HepG2 (cell line): ENCODE measurements around the gene BRMS1. TPM values are rescaled to one million over a fixed set of nuclear protein-coding genes. Genes with fewer than 3 reads are reported as not detected.

Experiments used
- DBP ChIP-seq: sonication (generic); formaldehyde crosslinking; IDR thresholded peaks from 2 replicates; pipeline ENCODE4 v1.4.0; 2020; ENCODE audit warnings: missing genetic modification reagents; ENCODE audit errors: not compliant biosample characterization
- ELF3 ChIP-seq: IDR thresholded peaks from 2 replicates; pipeline ENCODE4 v1.6.1; 2016; ENCODE audit warnings: missing genetic modification reagents, missing compliant biosample characterization
- GABPA ChIP-seq, 2 experiments: IDR thresholded peaks; 2 replicates each; pipeline ENCODE4 v1.6.1; 2011 to 2016; ENCODE audit warnings: low read depth in 2 of 2, low read length in 1 of 2, missing biosample characterization in 1 of 2, missing genetic modification characterization in 1 of 2
- HCFC1 ChIP-seq: fragments of 150-350 bp; IDR thresholded peaks from 2 replicates; pipeline ENCODE4 v1.6.1; 2014; ENCODE audit warnings: low read depth, low read length
- JUNB ChIP-seq: sonication (generic); formaldehyde crosslinking; IDR thresholded peaks from 2 replicates; pipeline ENCODE4 v1.8.0; 2022; ENCODE audit warnings: missing genetic modification reagents, mild to moderate bottlenecking, borderline replicate concordance
- LCORL ChIP-seq, 2 experiments: fragments of 450-650 bp in 1 of 2; sonication (generic) in 1 of 2; formaldehyde crosslinking in 1 of 2; IDR thresholded peaks; 2 replicates each; pipeline versions ENCODE4 v1.5.0 to v1.6.1; 2017 to 2020; ENCODE audit warnings: antibody characterized with exemption in 1 of 2, missing genetic modification reagents in 1 of 2
- MED1 ChIP-seq: sonication (generic); formaldehyde crosslinking; IDR thresholded peaks from 2 replicates; pipeline ENCODE4 v1.4.0; 2020; ENCODE audit warnings: missing genetic modification reagents
- NFIB ChIP-seq: sonication (generic); formaldehyde crosslinking; IDR thresholded peaks from 2 replicates; pipeline ENCODE4 v1.9.0; 2021; ENCODE audit warnings: missing genetic modification reagents, mild to moderate bottlenecking, borderline replicate concordance
- NR2C2 ChIP-seq: sonication (generic); formaldehyde crosslinking; IDR thresholded peaks from 2 replicates; pipeline ENCODE4 v1.4.0; 2020; ENCODE audit warnings: missing genetic modification reagents, mild to moderate bottlenecking, moderate library complexity, borderline replicate concordance
- PHF5A ChIP-seq: IDR thresholded peaks from one replicate; pipeline ENCODE4 v1.6.1; 2018; ENCODE audit warnings: low read depth, missing genetic modification reagents; ENCODE audit not compliant: unreplicated experiment
- RAD21 ChIP-seq: fragments of 450-650 bp; formaldehyde crosslinking; IDR thresholded peaks from 2 replicates; pipeline ENCODE4 v1.5.0; 2020; ENCODE audit warnings: mild to moderate bottlenecking
- TAF1 ChIP-seq: sonication (generic); formaldehyde crosslinking; IDR thresholded peaks from 2 replicates; pipeline ENCODE4 v1.4.0; 2020; ENCODE audit warnings: missing genetic modification reagents
- ZBTB38 ChIP-seq: sonication (generic); formaldehyde crosslinking; IDR thresholded peaks from 2 replicates; pipeline ENCODE4 v1.5.1; 2020; ENCODE audit warnings: mild to moderate bottlenecking, missing genetic modification reagents
- ZC3H4 ChIP-seq: sonication (generic); formaldehyde crosslinking; IDR thresholded peaks from 2 replicates; pipeline ENCODE4 v1.4.0; 2020; ENCODE audit warnings: missing genetic modification reagents, borderline replicate concordance
- ZNF572 ChIP-seq: sonication (generic); formaldehyde crosslinking; IDR thresholded peaks from 2 replicates; pipeline ENCODE4 v1.5.1; 2020; ENCODE audit warnings: mild to moderate bottlenecking, missing genetic modification reagents
- ZNF878 ChIP-seq: sonication (generic); formaldehyde crosslinking; IDR thresholded peaks from 2 replicates; pipeline ENCODE4 v1.8.1; 2023; ENCODE audit warnings: mild to moderate bottlenecking, missing genetic modification reagents, moderate library complexity
- ZUFSP ChIP-seq: sonication (generic); formaldehyde crosslinking; IDR thresholded peaks from 2 replicates; pipeline ENCODE4 v1.9.0; 2021; ENCODE audit warnings: missing genetic modification reagents, mild to moderate bottlenecking, borderline replicate concordance
- polyA plus RNA-seq, 8 experiments: library from polyadenylated mRNA; depleted of rRNA in 3 of 8; stranded (reverse) in 7 of 8; unstranded in 1 of 8; fragments of >200 nt; fragmentation: Illumina TruSeq in 4 of 8; extraction: Trizol in 4 of 8; gene quantifications; 2 replicates each; pipeline versions ENCODE4 v1.2.1 to v1.2.3, GENCODE V29; 2011 to 2016; ENCODE audit warnings: low read depth in 4 of 8, missing spikeins in 1 of 8, mixed read lengths in 1 of 8; ENCODE audit not compliant: insufficient read depth in 1 of 8
- total RNA-seq, 5 experiments: library from RNA; depleted of rRNA; stranded (reverse); fragments of >200 nt; fragmentation: Illumina TruSeq; extraction: Trizol; gene quantifications; 2 replicates each; pipeline ENCODE4 v1.2.3, GENCODE V29; 2016; ENCODE audit warnings: low read depth in 1 of 5
- TF ChIP-seq, protein P1 (sequence below): sonication (generic); formaldehyde crosslinking; IDR thresholded peaks from 2 replicates; pipeline ENCODE4 v1.5.1; 2020; ENCODE audit warnings: mild to moderate bottlenecking, missing genetic modification reagents, borderline replicate concordance
- TF ChIP-seq, protein P2 (sequence below), 2 experiments: fragments of 450-650 bp in 1 of 2; sonication (generic) in 1 of 2; formaldehyde crosslinking; IDR thresholded peaks; 2 replicates each; pipeline versions ENCODE4 v1.5.0 to v1.8.0; 2020 to 2022; ENCODE audit warnings: mild to moderate bottlenecking in 1 of 2, missing genetic modification reagents in 1 of 2

The BRMS1 gene
- total and polyA plus RNA-seq, 2 of the 13 experiments (the other 11 are each of a cell fraction or from before 2014, with no cell fraction given): 15.8 to 55.7 TPM

- TF ChIP-seq ELF3 (peak; percentile 78; the same call in 1 of the 2 replicates), GABPA (IDR thresholded peaks at IDR 0.05; ENCODE audit: low read depth, low read length) (no peak), GABPA (CRISPR knock-in tag; IDR thresholded peaks at IDR 0.05; ENCODE audit: low read depth) (peak; percentile 79), ZBTB38 (CRISPR knock-in tag) (peak; percentile 85), ZNF878 (CRISPR knock-in tag) (no peak), LCORL (IDR thresholded peaks at IDR 0.05) (no peak), LCORL (CRISPR knock-in tag; IDR thresholded peaks at IDR 0.05) (0 out of 2 replicates have a peak, but pooled peaks have one; percentile 51), JUNB (0 out of 2 replicates have a peak, but pooled peaks have one; percentile 49), RAD21 (CRISPR knock-in tag) (no peak), ZNF572 (no peak), NFIB (no peak), DBP (CRISPR knock-in tag) (no peak), ZUFSP (CRISPR knock-in tag) (no peak), TAF1 (CRISPR knock-in tag) (peak; percentile 67; the same call in 1 of the 2 replicates), ZC3H4 (CRISPR knock-in tag) (no peak), PHF5A (CRISPR knock-in tag) (no peak), MED1 (peak; percentile 58; the same call in 1 of the 2 replicates), NR2C2 (CRISPR knock-in tag) (peak; percentile 59; the same call in 1 of the 2 replicates), HCFC1 (peak; percentile 80)
- TF ChIP-seq, protein P1, sequence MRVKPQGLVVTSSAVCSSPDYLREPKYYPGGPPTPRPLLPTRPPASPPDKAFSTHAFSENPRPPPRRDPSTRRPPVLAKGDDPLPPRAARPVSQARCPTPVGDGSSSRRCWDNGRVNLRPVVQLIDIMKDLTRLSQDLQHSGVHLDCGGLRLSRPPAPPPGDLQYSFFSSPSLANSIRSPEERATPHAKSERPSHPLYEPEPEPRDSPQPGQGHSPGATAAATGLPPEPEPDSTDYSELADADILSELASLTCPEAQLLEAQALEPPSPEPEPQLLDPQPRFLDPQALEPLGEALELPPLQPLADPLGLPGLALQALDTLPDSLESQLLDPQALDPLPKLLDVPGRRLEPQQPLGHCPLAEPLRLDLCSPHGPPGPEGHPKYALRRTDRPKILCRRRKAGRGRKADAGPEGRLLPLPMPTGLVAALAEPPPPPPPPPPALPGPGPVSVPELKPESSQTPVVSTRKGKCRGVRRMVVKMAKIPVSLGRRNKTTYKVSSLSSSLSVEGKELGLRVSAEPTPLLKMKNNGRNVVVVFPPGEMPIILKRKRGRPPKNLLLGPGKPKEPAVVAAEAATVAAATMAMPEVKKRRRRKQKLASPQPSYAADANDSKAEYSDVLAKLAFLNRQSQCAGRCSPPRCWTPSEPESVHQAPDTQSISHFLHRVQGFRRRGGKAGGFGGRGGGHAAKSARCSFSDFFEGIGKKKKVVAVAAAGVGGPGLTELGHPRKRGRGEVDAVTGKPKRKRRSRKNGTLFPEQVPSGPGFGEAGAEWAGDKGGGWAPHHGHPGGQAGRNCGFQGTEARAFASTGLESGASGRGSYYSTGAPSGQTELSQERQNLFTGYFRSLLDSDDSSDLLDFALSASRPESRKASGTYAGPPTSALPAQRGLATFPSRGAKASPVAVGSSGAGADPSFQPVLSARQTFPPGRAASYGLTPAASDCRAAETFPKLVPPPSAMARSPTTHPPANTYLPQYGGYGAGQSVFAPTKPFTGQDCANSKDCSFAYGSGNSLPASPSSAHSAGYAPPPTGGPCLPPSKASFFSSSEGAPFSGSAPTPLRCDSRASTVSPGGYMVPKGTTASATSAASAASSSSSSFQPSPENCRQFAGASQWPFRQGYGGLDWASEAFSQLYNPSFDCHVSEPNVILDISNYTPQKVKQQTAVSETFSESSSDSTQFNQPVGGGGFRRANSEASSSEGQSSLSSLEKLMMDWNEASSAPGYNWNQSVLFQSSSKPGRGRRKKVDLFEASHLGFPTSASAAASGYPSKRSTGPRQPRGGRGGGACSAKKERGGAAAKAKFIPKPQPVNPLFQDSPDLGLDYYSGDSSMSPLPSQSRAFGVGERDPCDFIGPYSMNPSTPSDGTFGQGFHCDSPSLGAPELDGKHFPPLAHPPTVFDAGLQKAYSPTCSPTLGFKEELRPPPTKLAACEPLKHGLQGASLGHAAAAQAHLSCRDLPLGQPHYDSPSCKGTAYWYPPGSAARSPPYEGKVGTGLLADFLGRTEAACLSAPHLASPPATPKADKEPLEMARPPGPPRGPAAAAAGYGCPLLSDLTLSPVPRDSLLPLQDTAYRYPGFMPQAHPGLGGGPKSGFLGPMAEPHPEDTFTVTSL (CRISPR knock-in tag): no peak
- TF ChIP-seq, protein P2, sequence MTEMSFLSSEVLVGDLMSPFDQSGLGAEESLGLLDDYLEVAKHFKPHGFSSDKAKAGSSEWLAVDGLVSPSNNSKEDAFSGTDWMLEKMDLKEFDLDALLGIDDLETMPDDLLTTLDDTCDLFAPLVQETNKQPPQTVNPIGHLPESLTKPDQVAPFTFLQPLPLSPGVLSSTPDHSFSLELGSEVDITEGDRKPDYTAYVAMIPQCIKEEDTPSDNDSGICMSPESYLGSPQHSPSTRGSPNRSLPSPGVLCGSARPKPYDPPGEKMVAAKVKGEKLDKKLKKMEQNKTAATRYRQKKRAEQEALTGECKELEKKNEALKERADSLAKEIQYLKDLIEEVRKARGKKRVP (CRISPR knock-in tag; IDR thresholded peaks at IDR 0.05): no peak
These were observed at the start of gene BRMS1 (continued) for GRCh38 chr11:66344550-66345315.
